Ascending aorta (tissue), 2 donors: ENCODE measurements around the gene ZC3H18. TPM values are rescaled to one million over a fixed set of nuclear protein-coding genes. Genes with fewer than 3 reads are reported as not detected.

Source experiments
- DNase-seq, 2 donors: peaks; one replicate each; pipeline ENCODE4 v3.0.0-alpha.2; 2019; ENCODE audit warnings: low spot score in 2 of 2
- H3K27ac ChIP-seq, 2 donors: fragments of 200-600 bp; sonication (generic); one replicate each; pipeline ENCODE4 v1.5.1; 2016 to 2017; ENCODE audit warnings: mild to moderate bottlenecking in 1 of 2
- H3K27me3 ChIP-seq: fragments of 200-600 bp; sonication (generic); one replicate; pipeline ENCODE4 v1.5.1; 2017
- H3K36me3 ChIP-seq, 2 donors: fragments of 200-600 bp; sonication (generic); one replicate each; pipeline ENCODE4 v1.5.1; 2016
- H3K4me1 ChIP-seq, 2 donors: fragments of 200-600 bp; sonication (generic); one replicate each; pipeline ENCODE4 v1.5.1; 2016 to 2017; ENCODE audit warnings: mild to moderate bottlenecking in 1 of 2
- H3K4me3 ChIP-seq, 2 donors: fragments of 200-600 bp; sonication (generic); one replicate each; pipeline ENCODE4 v1.5.1; 2016 to 2017; ENCODE audit warnings: mild to moderate bottlenecking in 1 of 2
- H3K9me3 ChIP-seq, 2 donors: fragments of 200-600 bp; sonication (generic); one replicate each; pipeline ENCODE4 v1.5.1; 2016
- intact Hi-C: fragments of 100-400 bp; cut with DNase I; formaldehyde crosslinking; loops from one replicate; pipeline ENCODE4 v1.15.1; 2023
- total RNA-seq: library from RNA; depleted of rRNA; stranded (reverse); fragments of >200 nt; gene quantifications from one replicate; pipeline ENCODE4 v1.1.0, GENCODE V29; 2016
- TF ChIP-seq, protein P1 (sequence below), 3 experiments: fragments of 200-600 bp in 2 of 3; fragments of 450-650 bp in 1 of 3; sonication (generic) in 2 of 3; IDR thresholded peaks; one replicate each; pipeline ENCODE4 v1.5.1; 2016 to 2019; ENCODE audit warnings: antibody characterized with exemption in 3 of 3, mild to moderate bottlenecking in 1 of 3, moderate library complexity in 1 of 3

The ZC3H18 gene
- total RNA-seq, 1 donor from 2014 or later = 36.3 TPM

- TF ChIP-seq, protein P1, sequence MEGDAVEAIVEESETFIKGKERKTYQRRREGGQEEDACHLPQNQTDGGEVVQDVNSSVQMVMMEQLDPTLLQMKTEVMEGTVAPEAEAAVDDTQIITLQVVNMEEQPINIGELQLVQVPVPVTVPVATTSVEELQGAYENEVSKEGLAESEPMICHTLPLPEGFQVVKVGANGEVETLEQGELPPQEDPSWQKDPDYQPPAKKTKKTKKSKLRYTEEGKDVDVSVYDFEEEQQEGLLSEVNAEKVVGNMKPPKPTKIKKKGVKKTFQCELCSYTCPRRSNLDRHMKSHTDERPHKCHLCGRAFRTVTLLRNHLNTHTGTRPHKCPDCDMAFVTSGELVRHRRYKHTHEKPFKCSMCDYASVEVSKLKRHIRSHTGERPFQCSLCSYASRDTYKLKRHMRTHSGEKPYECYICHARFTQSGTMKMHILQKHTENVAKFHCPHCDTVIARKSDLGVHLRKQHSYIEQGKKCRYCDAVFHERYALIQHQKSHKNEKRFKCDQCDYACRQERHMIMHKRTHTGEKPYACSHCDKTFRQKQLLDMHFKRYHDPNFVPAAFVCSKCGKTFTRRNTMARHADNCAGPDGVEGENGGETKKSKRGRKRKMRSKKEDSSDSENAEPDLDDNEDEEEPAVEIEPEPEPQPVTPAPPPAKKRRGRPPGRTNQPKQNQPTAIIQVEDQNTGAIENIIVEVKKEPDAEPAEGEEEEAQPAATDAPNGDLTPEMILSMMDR (IDR thresholded peaks at IDR 0.05) = no peak
- H3K27ac ChIP-seq = no peak overlapping the region
- no peak overlapping the region for H3K4me3 ChIP-seq
- no peaks in the 10 kb centered on the region for H3K9me3 ChIP-seq
- DNase-seq = no peak
- peaks cover 13 to 31% of the 10 kb centered on the region in 2 donors for H3K36me3 ChIP-seq
- H3K4me1 ChIP-seq = no peaks in the 10 kb centered on the region
- H3K27me3 ChIP-seq = no peaks in the 10 kb centered on the region
- intact Hi-C loops = no loop called here
Measured at GRCh38 chr16:88593910-88594309, 23.7 kb downstream of the ZC3H18 start.

GRCh38 chr16:88595101-88595500 lies 24.9 kb downstream of the ZC3H18 start:
- Histone ChIP-seq H3K4me1 (no peaks in the 10 kb centered on the region), H3K4me3 (no peak overlapping the region), H3K9me3 (no peaks in the 10 kb centered on the region), H3K36me3 (peaks cover 15 to 31% of the 10 kb centered on the region in 2 donors), H3K27me3 (no peaks in the 10 kb centered on the region), H3K27ac (no peak overlapping the region)
- DNase-seq = no peak
- intact Hi-C loops = no loop called here
- TF ChIP-seq, protein P1 (IDR thresholded peaks at IDR 0.05) = no peak

GRCh38 chr16:88595921-88596320 lies 25.7 kb downstream of the ZC3H18 start:
- no peaks in the 10 kb centered on the region for H3K9me3 ChIP-seq
- H3K4me3 ChIP-seq = no peak overlapping the region
- no peak for DNase-seq
- intact Hi-C loops = no loop called here
- H3K27ac ChIP-seq = no peak overlapping the region
- TF ChIP-seq, protein P1 (IDR thresholded peaks at IDR 0.05) = no peak
- H3K27me3 ChIP-seq = no peaks in the 10 kb centered on the region
- peaks cover 21 to 37% of the 10 kb centered on the region in 2 donors for H3K36me3 ChIP-seq
- no peaks in the 10 kb centered on the region for H3K4me1 ChIP-seq

- H3K9me3 ChIP-seq = no peaks in the 10 kb centered on the region
- intact Hi-C loops = no loop called here
- no peaks in the 10 kb centered on the region for H3K4me1 ChIP-seq
- peaks cover 26 to 42% of the 10 kb centered on the region in 2 donors for H3K36me3 ChIP-seq
- no peak overlapping the region for H3K27ac ChIP-seq
- DNase-seq = no peak
- H3K27me3 ChIP-seq = no peaks in the 10 kb centered on the region
- H3K4me3 ChIP-seq = no peak overlapping the region
- TF ChIP-seq, protein P1 (IDR thresholded peaks at IDR 0.05) = no peak
Measured at GRCh38 chr16:88596483-88596882, 26.3 kb downstream of the ZC3H18 start.

- Histone ChIP-seq H3K27me3 (no peaks in the 10 kb centered on the region), H3K9me3 (no peaks in the 10 kb centered on the region), H3K36me3 (peaks cover 34 to 53% of the 10 kb centered on the region in 2 donors), H3K4me1 (no peaks in the 10 kb centered on the region), H3K4me3 (no peak overlapping the region), H3K27ac (peak overlapping the region in 1 of 2 donors; percentile 11)
- DNase-seq = no peak
- TF ChIP-seq, protein P1 (IDR thresholded peaks at IDR 0.05) = no peak
- intact Hi-C loops = no loop called here
Measured at GRCh38 chr16:88597856-88598491, 27.8 kb downstream of the ZC3H18 start.
